HepG2 (cell line): ENCODE results near the gene BCL7A.

ENCODE experiments used
- ASH2L ChIP-seq: fragments of 300-600, 200-600 bp; sonication (generic); IDR thresholded peaks from 2 replicates; pipeline ENCODE4 v1.7.0; 2017; ENCODE audit warnings: low read depth, mild to moderate bottlenecking, moderate library complexity, mixed read lengths, low read length; ENCODE audit not compliant: insufficient read length
- BATF2 ChIP-seq: sonication (generic); formaldehyde crosslinking; IDR thresholded peaks from 2 replicates; pipeline ENCODE4 v1.8.0; 2022; ENCODE audit warnings: mild to moderate bottlenecking, missing genetic modification reagents, moderate library complexity
- CREM ChIP-seq, 2 experiments: sonication (generic) in 1 of 2; formaldehyde crosslinking in 1 of 2; IDR thresholded peaks; 2 replicates each; pipeline versions ENCODE4 v1.4.0 to v1.6.1; 2016 to 2020; ENCODE audit warnings: antibody characterized with exemption in 1 of 2, mild to moderate bottlenecking in 1 of 2, missing genetic modification reagents in 1 of 2
- HDAC1 ChIP-seq: sonication (generic); formaldehyde crosslinking; IDR thresholded peaks from 2 replicates; pipeline ENCODE4 v1.5.1; 2020; ENCODE audit warnings: mild to moderate bottlenecking, missing genetic modification reagents
- HMGXB4 ChIP-seq, 2 experiments: sonication (generic) in 1 of 2; formaldehyde crosslinking in 1 of 2; IDR thresholded peaks; 2 replicates each; pipeline versions ENCODE4 v1.4.0 to v1.6.1; 2018 to 2020; ENCODE audit warnings: missing genetic modification reagents in 2 of 2, borderline replicate concordance in 1 of 2, low read depth in 1 of 2, mild to moderate bottlenecking in 1 of 2, missing biosample characterization in 1 of 2
- POLR2A ChIP-seq, 2 experiments: IDR thresholded peaks; 2 replicates each; pipeline ENCODE4 v1.6.1; 2011; ENCODE audit warnings: low read depth in 2 of 2, low read length in 2 of 2, mild to moderate bottlenecking in 1 of 2, moderate library complexity in 1 of 2; ENCODE audit not compliant: insufficient read depth in 1 of 2
- REST ChIP-seq, 2 experiments: IDR thresholded peaks; 2 replicates each; pipeline ENCODE4 v1.6.1; 2011 to 2012; ENCODE audit warnings: low read length in 2 of 2, borderline replicate concordance in 1 of 2, low read depth in 1 of 2, mild to moderate bottlenecking in 1 of 2, moderate library complexity in 1 of 2
- ZMAT3 ChIP-seq: sonication (generic); formaldehyde crosslinking; conservative IDR thresholded peaks from 2 replicates; pipeline ENCODE4 v1.7.0; 2021; ENCODE audit warnings: missing genetic modification reagents
- TF ChIP-seq, protein P1 (sequence below): sonication (generic); formaldehyde crosslinking; IDR thresholded peaks from 2 replicates; pipeline ENCODE4 v1.5.0; 2020; ENCODE audit warnings: mild to moderate bottlenecking, low read depth, missing genetic modification reagents, borderline replicate concordance

GRCh38 chr12:122084857-122085405 is 63.2 kb downstream of the BCL7A start:
- TF ChIP-seq REST (IDR thresholded peaks at IDR 0.05; ENCODE audit: borderline replicate concordance in 1 of 2, low read depth in 1 of 2, low read length in 2 of 2), result no peak
- no peak for TF ChIP-seq HMGXB4 (CRISPR knock-in tag; IDR thresholded peaks at IDR 0.05; ENCODE audit: borderline replicate concordance in 1 of 2, low read depth in 1 of 2)
- TF ChIP-seq, protein P1, sequence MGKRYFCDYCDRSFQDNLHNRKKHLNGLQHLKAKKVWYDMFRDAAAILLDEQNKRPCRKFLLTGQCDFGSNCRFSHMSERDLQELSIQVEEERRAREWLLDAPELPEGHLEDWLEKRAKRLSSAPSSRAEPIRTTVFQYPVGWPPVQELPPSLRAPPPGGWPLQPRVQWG (CRISPR knock-in tag), result no peak
- no peak for TF ChIP-seq HDAC1
- TF ChIP-seq BATF2 (CRISPR knock-in tag), result no peak
- no peak for TF ChIP-seq ZMAT3
- no peak for TF ChIP-seq CREM (IDR thresholded peaks at IDR 0.05)
- TF ChIP-seq CREM (CRISPR knock-in tag; IDR thresholded peaks at IDR 0.05), result no peak
- no peak for TF ChIP-seq POLR2A (IDR thresholded peaks at IDR 0.05; ENCODE audit: insufficient read depth in 1 of 2, low read depth in 2 of 2, low read length in 2 of 2)
- no peak for TF ChIP-seq ASH2L
